Myocyte (in vitro differentiated cells): ENCODE measurements around the gene ST6GAL1. TPM values are rescaled to one million over a fixed set of nuclear protein-coding genes. Genes with fewer than 3 reads are reported as not detected.
"Not testable (repeated sequence)": the region's sequence is repeated elsewhere in the genome, so short reads cannot be mapped to it uniquely, and the experiment has no call there.

Source experiments
- DNase-seq: peaks from one replicate; pipeline ENCODE4 v3.0.0-alpha.2; 2012; ENCODE audit warnings: low read depth
- total RNA-seq: library from RNA; depleted of rRNA; stranded (reverse); fragments of >200 nt; gene quantifications from 2 replicates; pipeline ENCODE4 v1.2.3, GENCODE V29; 2014

Gene ST6GAL1
- total RNA-seq, 1 donor from 2014 or later = 11.1 TPM

GRCh38 chr3:187042346-187042745, 112.0 kb downstream of the ST6GAL1 start:
- DNase-seq = no peak

GRCh38 chr3:187042874-187043458, 112.6 kb downstream of the ST6GAL1 start:
- no peak for DNase-seq

GRCh38 chr3:187044206-187044605, 113.9 kb downstream of the ST6GAL1 start:
- DNase-seq = no peak

GRCh38 chr3:187044867-187045552, 114.7 kb downstream of the ST6GAL1 start:
- no peak for DNase-seq

GRCh38 chr3:187046033-187046432, 115.7 kb downstream of the ST6GAL1 start:
- no peak for DNase-seq

- DNase-seq = no peak
Measured at GRCh38 chr3:187049462-187050101, 119.3 kb downstream of the ST6GAL1 start.

GRCh38 chr3:187051066-187051465, 120.7 kb downstream of the ST6GAL1 start:
- DNase-seq = no peak

- no peak for DNase-seq
Measured at GRCh38 chr3:187051724-187052366, 121.5 kb downstream of the ST6GAL1 start.

- DNase-seq = not testable (repeated sequence)
Measured at GRCh38 chr3:187052427-187052826, 122.1 kb downstream of the ST6GAL1 start.

- DNase-seq = not testable (repeated sequence)
Measured at GRCh38 chr3:187054433-187054832, 124.1 kb downstream of the ST6GAL1 start.

- DNase-seq = not testable (repeated sequence)
Measured at GRCh38 chr3:187057803-187058202, 127.5 kb downstream of the ST6GAL1 start.

- DNase-seq = no peak
Measured at GRCh38 chr3:187061748-187062147, 131.4 kb downstream of the ST6GAL1 start.

GRCh38 chr3:187062526-187063177, 132.3 kb downstream of the ST6GAL1 start:
- DNase-seq = no peak

- DNase-seq = no peak
Measured at GRCh38 chr3:187063286-187064121, 133.2 kb downstream of the ST6GAL1 start.

GRCh38 chr3:187064210-187065115, 134.1 kb downstream of the ST6GAL1 start:
- DNase-seq = no peak

- peak; percentile 16 for DNase-seq
Measured at GRCh38 chr3:187066228-187066995, 136.1 kb downstream of the ST6GAL1 start.

- DNase-seq = no peak
Measured at GRCh38 chr3:187068787-187069186, 138.5 kb downstream of the ST6GAL1 start.

GRCh38 chr3:187069857-187070516, 139.7 kb downstream of the ST6GAL1 start:
- no peak for DNase-seq
